Activated naive CD8-positive, alpha-beta T cell treated with anti-CD3 and anti-CD28 coated beads, Interleukin-2, amount 10 ng/mL, durations not matched to agents 7 days and 5 days (primary cell): ENCODE measurements around the gene APOBEC2. TPM values are rescaled to one million over a fixed set of nuclear protein-coding genes. Genes with fewer than 3 reads are reported as not detected.
A peak's percentile ranks its signal among the peaks of the same experiment; 100 is the strongest.

Source experiments
- ATAC-seq: fragments of 150-1000 bp; cut with Tn5 transposase; one replicate; pipeline ENCODE4 v1.10.0; 2021; ENCODE audit warnings: low read depth, moderate library complexity
- POLR2A ChIA-PET: fragments of 350-600 bp; sonication (Branson Sonifier 250); formaldehyde crosslinking; loops from one replicate; lab custom pipeline; 2021; ENCODE audit warnings: antibody characterized with exemption; lab: Charles Lee
- DNase-seq: peaks from one replicate; pipeline ENCODE4 v3.0.0; 2021
- H3K27ac Mint-ChIP-seq: one replicate; pipeline ENCODE4 v1.8.0; 2022; ENCODE audit warnings: mild to moderate bottlenecking, mixed read lengths
- H3K27me3 Mint-ChIP-seq: one replicate; pipeline ENCODE4 v1.8.0; 2022; ENCODE audit warnings: mild to moderate bottlenecking, moderate library complexity, mixed read lengths
- H3K36me3 Mint-ChIP-seq: one replicate; pipeline ENCODE4 v1.8.0; 2021; ENCODE audit warnings: mild to moderate bottlenecking, mixed read lengths
- H3K4me1 Mint-ChIP-seq: one replicate; pipeline ENCODE4 v1.8.0; 2021; ENCODE audit warnings: mixed read lengths
- H3K4me3 Mint-ChIP-seq: one replicate; pipeline ENCODE4 v1.8.0; 2022; ENCODE audit warnings: mild to moderate bottlenecking, moderate library complexity, mixed read lengths
- H3K9me3 Mint-ChIP-seq: one replicate; pipeline ENCODE4 v1.8.0; 2021; ENCODE audit warnings: mixed read lengths
- total RNA-seq, 2 experiments: library from RNA; stranded (reverse); gene quantifications; one replicate each; pipeline ENCODE4 v1.2.3, GENCODE V29; 2021

APOBEC2 gene
- total RNA-seq, 2 experiments from 2014 or later = not detected

DNA sequence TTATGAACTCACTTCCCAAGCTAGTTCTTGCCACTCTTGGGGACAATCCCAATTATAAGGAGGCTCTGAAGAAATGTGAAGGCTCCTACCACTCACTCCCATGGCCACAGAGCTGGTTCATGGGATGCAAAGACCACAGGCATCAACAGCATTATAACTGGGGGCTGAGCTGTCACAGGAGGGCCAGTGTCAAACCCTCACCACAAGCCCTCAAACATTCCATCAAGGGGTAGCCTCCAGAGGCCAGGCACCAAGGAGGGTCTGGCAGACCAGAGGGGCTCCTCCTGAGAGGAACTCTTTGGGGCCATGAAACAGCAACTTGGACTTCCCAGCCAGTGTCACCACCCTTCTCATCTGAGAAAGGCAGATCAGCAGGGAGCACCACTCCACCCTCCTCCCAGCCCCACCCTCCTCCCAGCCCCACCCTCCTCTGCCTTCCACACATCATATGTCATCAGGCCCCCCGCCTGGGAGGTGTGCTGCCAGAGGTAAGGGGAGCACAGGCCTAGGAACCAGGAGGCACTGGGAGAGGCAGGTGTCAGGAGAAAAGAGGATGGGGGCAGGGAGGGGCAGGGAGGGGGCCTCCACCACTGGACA, 12.0 kb upstream of the APOBEC2 start:
- Mint-ChIP-seq H3K4me1 (peaks cover 11% of the 10 kb centered on the region), H3K4me3 (no peak overlapping the region), H3K27me3 (no peaks in the 10 kb centered on the region), H3K9me3 (no peaks in the 10 kb centered on the region), H3K27ac (no peak overlapping the region), H3K36me3 (no peaks in the 10 kb centered on the region)
- ATAC-seq (no peak), DNase-seq (no peak)
- POLR2A ChIA-PET = no interaction called here

DNA sequence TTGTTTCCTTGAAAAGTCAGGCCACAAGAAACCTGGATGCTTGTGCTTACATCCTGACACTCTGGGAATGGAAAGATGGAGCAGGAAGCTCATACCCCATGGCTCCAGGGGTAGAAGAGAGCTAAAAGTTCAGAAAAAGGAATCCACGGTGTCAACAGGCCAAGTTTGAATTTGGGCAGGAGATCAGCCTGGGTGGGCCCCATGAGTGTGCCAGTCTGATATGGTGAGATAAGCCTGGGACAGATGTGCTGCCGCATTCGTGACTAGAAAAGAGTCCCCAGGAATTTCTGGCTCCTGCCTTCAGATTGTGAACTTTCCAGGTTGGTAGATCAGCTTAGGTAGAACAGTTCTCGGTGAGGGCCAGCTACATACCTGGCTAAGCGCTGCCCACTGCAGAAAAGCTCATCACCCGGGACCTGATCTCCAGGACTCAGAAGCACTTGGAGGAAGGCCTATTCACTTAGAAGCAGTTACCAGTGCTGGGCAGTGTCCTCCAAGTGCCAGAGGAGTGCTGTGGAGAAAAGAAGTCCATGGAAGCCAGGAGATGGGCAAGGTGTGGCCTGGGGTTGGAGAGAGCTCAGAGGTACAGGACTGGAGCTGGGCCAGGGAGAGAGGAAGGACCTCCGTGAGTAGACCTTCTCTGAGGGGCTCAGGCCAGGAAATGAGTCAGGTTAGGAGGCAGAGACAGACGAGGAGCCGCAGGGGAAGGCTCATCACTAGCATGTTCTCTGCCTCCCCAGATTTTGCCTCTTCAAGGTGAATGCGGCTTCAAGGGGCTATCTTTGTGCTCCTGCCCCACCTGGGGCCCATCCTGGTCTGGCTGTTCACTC, 10.6 kb upstream of the APOBEC2 start, which contains the start of gene TSPO2:
TSPO2 (plus strand) TSS at position 242 of the 830 bp plus-strand sequence; CDS start at position 761, 519 bp downstream.
- H3K9me3 Mint-ChIP-seq = no peaks in the 10 kb centered on the region
- peaks cover 8% of the 10 kb centered on the region for H3K4me1 Mint-ChIP-seq
- ATAC-seq = no peak
- POLR2A ChIA-PET = no interaction called here
- H3K36me3 Mint-ChIP-seq = no peaks in the 10 kb centered on the region
- no peaks in the 10 kb centered on the region for H3K27me3 Mint-ChIP-seq
- DNase-seq = no peak
- H3K27ac Mint-ChIP-seq = peak within 1 kb of the TSS; percentile 26
- H3K4me3 Mint-ChIP-seq = no peak within 1 kb of the TSS

DNA sequence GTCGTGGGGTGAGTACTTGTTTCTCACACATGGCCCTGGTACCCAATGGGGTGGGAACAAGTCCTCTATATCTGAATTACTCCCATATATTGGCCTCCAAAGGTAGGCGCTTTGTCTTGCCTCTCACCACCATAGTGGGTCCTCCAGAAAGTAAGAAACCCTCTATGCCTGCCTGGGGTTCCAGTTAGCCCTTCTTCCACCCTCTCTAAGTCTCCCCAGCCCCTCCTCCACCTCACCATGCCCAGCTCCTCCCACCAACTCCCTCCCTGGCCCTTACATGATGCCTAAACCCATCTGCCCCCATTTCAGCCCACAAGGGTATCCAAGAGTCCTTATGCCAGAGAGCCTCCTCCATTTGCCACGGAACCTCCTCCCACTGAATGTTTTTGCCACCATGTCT, 9.9 kb upstream of the APOBEC2 start:
- Mint-ChIP-seq H3K27me3 (no peaks in the 10 kb centered on the region), H3K9me3 (no peaks in the 10 kb centered on the region), H3K4me1 (peaks cover 8% of the 10 kb centered on the region), H3K36me3 (no peaks in the 10 kb centered on the region), H3K27ac (no peak overlapping the region), H3K4me3 (no peak overlapping the region)
- no peak for DNase-seq
- POLR2A ChIA-PET = no interaction called here
- no peak for ATAC-seq

DNA sequence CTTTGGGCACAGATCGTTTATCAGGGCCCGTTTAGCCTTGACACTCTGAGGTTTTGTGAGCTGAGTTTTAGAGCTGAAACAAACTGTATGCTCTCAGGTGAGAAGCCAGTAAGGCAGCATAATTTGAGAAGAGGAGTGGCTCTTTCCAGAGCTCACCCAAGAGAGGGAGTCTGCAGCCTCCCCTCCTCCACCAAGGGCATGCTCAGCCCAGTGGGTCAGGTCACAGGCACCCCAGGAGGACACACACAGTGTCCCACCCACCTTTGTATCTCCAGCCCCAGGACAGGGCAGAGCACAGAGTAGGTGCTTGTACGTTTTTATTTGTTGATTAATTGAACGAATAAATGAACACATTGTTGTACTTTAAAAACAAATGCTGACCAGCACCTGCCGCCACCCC, 7.3 kb upstream of the APOBEC2 start:
- ATAC-seq (no peak), DNase-seq (no peak)
- no peaks in the 10 kb centered on the region for H3K9me3 Mint-ChIP-seq
- POLR2A ChIA-PET = interaction anchor here (1.1 kb wide), 1 partner anchor 17 kb away, joined by 3 read pairs; no protein-coding TSS in a partner anchor
- no peaks in the 10 kb centered on the region for H3K27me3 Mint-ChIP-seq
- H3K36me3 Mint-ChIP-seq = no peaks in the 10 kb centered on the region
- no peak overlapping the region for H3K4me3 Mint-ChIP-seq
- no peak overlapping the region for H3K27ac Mint-ChIP-seq
- peaks cover 2% of the 10 kb centered on the region for H3K4me1 Mint-ChIP-seq

DNA sequence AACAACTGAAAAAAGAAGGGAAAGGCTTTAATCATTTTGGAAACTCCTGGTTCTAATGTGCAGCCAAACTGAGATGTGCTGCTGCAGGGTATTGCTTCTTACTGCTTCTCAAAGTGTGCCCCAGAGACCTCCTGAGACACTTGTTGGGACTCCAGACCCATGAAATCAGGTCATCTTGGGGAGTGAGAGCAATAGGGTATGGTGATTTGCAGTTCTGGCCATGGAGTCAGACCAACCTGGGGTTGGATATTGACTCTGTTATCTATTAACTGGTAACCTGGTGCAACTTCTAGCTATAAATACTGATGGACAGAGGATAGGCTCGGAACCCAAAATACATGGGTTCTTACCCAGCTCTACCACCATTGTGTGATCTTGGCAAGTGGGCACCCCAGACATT, 6.9 kb upstream of the APOBEC2 start:
- no peaks in the 10 kb centered on the region for H3K9me3 Mint-ChIP-seq
- H3K4me3 Mint-ChIP-seq = no peak overlapping the region
- no peaks in the 10 kb centered on the region for H3K36me3 Mint-ChIP-seq
- ATAC-seq = no peak
- no peak for DNase-seq
- POLR2A ChIA-PET = interaction anchor here (1.1 kb wide), 1 partner anchor 18 kb away, joined by 3 read pairs; no protein-coding TSS in a partner anchor
- no peaks in the 10 kb centered on the region for H3K4me1 Mint-ChIP-seq
- H3K27me3 Mint-ChIP-seq = no peaks in the 10 kb centered on the region
- H3K27ac Mint-ChIP-seq = no peak overlapping the region

DNA sequence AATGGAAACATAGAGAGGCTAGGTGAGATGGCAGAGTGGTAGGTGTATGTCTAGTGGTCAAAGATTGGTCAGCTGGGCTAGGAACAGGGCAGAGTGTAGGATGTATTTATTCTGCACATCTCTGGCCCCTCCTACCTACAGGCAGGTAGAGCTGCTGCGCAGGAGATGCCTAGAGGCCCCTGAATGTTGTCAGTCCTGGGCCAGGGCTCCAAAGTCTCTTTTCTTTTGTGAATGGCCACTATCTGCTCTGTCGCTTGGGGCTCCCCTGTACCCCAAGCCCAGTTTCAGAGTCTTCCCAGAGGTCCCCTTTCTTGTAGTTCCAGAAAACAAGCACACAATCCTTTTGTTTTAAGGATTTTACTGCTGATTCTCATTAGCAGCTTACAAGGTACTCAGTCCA, 5.7 kb upstream of the APOBEC2 start:
- peaks cover 7% of the 10 kb centered on the region for H3K36me3 Mint-ChIP-seq
- no peaks in the 10 kb centered on the region for H3K27me3 Mint-ChIP-seq
- ATAC-seq (no peak), DNase-seq (no peak)
- peaks cover 9% of the 10 kb centered on the region for H3K4me1 Mint-ChIP-seq
- H3K4me3 Mint-ChIP-seq = no peak overlapping the region
- POLR2A ChIA-PET = no interaction called here
- no peaks in the 10 kb centered on the region for H3K9me3 Mint-ChIP-seq
- no peak overlapping the region for H3K27ac Mint-ChIP-seq

DNA sequence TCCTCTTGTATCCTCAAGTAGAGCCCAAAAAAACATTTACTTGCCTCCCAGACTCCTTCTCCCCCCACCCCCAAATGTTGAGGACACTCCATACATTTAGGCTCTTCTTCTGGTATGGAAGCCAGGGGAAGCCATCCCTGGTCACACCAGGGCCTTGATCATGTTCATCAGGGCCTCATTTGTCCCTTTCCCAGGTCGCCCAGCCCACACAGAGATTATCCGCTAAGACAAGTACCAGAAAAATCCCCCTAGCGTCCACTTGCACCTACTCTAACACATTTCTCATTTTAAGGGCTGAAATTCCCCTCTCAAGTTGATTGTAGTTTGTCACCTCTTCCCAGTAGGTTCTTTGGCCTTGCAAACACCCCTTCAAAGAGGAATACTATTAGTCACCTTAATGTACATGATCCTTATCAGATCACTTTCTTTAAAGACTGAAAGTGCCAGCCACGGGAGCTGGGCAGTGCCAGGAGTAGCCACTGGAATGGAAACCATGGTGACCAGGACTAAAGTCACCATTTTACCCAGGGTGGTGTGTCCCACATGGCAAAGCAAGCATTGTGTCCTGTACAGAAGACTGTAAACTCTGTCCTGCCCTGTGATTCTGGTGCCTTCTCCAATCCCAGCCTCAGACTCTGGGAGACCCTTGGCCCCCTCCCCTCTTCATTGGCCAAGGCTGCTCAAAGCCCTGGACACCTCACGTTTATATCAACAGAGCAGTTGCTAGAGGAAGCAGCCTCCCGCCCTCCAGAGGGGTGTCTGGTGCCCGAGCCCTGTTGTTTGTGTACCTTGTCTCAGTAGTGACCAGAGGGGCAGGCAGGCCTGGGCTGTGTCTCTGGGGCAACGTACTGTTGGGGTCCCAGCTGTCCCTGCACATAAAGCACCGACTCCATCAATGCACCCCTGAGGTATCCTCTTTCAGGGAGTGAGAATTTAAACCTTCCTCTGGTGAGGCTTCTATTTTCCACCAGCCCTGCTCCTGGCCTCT, 5.0 kb upstream of the APOBEC2 start:
- Mint-ChIP-seq H3K27ac (peak overlapping the region; percentile 9), H3K27me3 (no peaks in the 10 kb centered on the region), H3K36me3 (peaks cover 9% of the 10 kb centered on the region), H3K4me1 (peaks cover 13% of the 10 kb centered on the region), H3K9me3 (no peaks in the 10 kb centered on the region), H3K4me3 (no peak overlapping the region)
- POLR2A ChIA-PET = no interaction called here
- ATAC-seq (no peak), DNase-seq (no peak)

DNA sequence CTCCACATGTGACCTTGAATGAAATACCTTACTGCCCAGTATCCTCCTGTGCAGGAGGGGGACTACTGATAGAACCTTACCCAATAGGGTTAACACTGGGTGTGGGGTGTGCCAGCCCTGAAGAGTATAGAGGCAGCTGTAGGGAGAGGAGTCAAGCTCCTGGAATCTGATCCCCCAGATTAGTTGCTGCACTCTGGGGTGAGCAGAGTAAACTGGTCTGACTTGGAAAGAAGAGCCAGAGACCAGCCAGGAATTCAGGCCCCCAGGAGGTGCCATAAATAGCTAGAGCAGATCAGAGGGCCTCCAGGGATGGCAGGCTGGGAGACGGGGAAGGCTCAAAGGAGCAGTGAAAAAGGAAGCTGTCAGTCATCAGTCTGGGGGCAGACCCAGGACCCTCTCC, 3.5 kb upstream of the APOBEC2 start:
- Mint-ChIP-seq H3K36me3 (peaks cover 9% of the 10 kb centered on the region), H3K4me1 (peaks cover 13% of the 10 kb centered on the region), H3K27ac (no peak overlapping the region), H3K4me3 (no peak overlapping the region), H3K9me3 (no peaks in the 10 kb centered on the region), H3K27me3 (no peaks in the 10 kb centered on the region)
- DNase-seq (no peak), ATAC-seq (no peak)
- POLR2A ChIA-PET = no interaction called here

DNA sequence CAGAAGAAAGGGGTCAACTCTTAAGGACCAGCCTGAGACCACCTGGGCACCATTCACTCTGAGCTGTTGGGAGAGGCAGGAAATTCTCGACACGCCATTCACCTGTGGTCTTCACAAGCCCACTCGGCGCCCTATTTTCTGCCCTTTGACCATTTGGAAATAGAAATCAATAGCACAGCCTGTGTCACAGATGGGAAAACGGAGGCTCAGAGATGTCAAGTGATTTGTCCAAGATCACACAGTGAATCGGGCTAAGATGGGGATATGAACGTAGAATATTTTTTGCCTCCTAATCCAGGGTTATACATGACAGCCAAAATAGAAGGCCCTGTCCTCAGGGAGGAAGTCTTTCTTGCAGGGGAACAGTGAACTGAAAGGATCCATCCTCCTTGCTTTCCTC, 3.0 kb upstream of the APOBEC2 start:
- ATAC-seq = no peak
- no peaks in the 10 kb centered on the region for H3K27me3 Mint-ChIP-seq
- H3K27ac Mint-ChIP-seq = no peak overlapping the region
- no peak for DNase-seq
- peaks cover 9% of the 10 kb centered on the region for H3K36me3 Mint-ChIP-seq
- POLR2A ChIA-PET = no interaction called here
- H3K9me3 Mint-ChIP-seq = no peaks in the 10 kb centered on the region
- no peak overlapping the region for H3K4me3 Mint-ChIP-seq
- peaks cover 14% of the 10 kb centered on the region for H3K4me1 Mint-ChIP-seq

DNA sequence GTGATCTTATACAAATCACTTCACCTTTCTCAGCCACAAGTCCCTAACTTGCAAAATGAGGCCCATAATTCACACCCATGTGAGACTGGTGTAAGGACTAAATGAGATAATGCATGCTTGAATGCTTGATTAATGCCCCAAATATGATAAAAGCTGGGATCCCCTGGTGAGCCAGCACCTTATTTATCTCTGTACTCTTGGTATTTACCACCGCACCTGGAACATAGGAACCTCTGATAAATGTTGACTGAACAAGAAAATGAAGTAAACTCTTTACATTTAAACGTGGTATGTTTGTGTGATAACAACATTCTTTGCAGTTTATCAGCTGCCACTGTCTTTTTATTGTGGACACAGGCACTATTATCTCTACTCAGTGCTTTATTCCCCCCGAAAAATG, 2.5 kb upstream of the APOBEC2 start:
- Mint-ChIP-seq H3K27me3 (no peaks in the 10 kb centered on the region), H3K36me3 (peaks cover 9% of the 10 kb centered on the region), H3K4me3 (no peak overlapping the region), H3K9me3 (no peaks in the 10 kb centered on the region), H3K4me1 (peaks cover 16% of the 10 kb centered on the region), H3K27ac (peak overlapping the region; percentile 31)
- POLR2A ChIA-PET = no interaction called here
- ATAC-seq = no peak
- DNase-seq = no peak

DNA sequence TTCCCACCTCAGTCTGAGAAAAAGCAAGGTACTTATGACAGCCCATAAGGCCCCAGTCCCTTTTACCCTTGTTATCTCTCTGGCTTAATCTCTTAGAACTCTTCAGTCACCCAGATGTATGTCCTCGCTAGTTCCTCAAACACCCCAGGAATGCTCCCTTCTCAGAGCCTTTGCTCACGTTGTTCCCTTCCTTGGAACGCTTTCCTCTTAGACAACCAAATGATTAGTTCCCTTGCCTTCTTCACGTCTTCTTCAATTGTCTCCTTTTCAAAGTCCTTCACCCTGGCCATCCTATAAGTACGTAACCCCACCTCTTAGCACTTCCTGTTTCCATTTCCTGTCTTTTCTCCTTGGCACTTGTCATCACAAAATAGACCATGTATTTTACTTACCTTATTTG, 1.1 kb upstream of the APOBEC2 start:
- Mint-ChIP-seq H3K36me3 (peaks cover 9% of the 10 kb centered on the region), H3K27ac (peak overlapping the region; percentile 84), H3K27me3 (no peaks in the 10 kb centered on the region), H3K4me3 (peak overlapping the region; percentile 6), H3K4me1 (peaks cover 16% of the 10 kb centered on the region), H3K9me3 (no peaks in the 10 kb centered on the region)
- ATAC-seq (peak; percentile 82), DNase-seq (no peak)
- POLR2A ChIA-PET = interaction anchor here (0.6 to 1.2 kb wide), 2 partner anchors 21 to 23 kb away, joined by 3 read pairs; partner anchors contain the start of gene NFYA

DNA sequence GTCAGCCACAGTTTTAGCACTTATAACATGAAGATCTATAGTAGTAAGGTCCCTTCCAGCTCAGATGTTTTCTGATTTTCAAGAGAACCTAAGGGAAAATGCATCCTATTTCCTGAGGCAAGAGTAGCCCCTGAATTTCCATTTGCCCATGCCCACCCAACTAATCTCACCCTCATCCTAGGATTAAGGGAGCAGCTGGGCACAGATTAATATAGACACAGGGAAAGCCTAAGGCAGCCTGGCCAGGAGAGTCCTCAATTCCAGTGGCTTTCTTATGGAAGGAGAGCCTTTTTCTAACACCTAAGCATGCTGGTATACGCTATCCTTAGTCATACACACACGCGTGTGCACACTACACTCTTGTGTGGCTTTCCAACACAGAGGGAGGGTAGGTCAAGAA, 1.5 kb downstream of the APOBEC2 start:
- no peaks in the 10 kb centered on the region for H3K9me3 Mint-ChIP-seq
- H3K36me3 Mint-ChIP-seq = peaks cover 11% of the 10 kb centered on the region
- DNase-seq = no peak
- POLR2A ChIA-PET = interaction anchor here (1.1 to 1.5 kb wide), 2 partner anchors 26 to 128 kb away, joined by 3 to 5 read pairs; no protein-coding TSS in a partner anchor
- H3K27ac Mint-ChIP-seq = no peak overlapping the region
- ATAC-seq = no peak
- H3K27me3 Mint-ChIP-seq = no peaks in the 10 kb centered on the region
- H3K4me3 Mint-ChIP-seq = no peak overlapping the region
- H3K4me1 Mint-ChIP-seq = peaks cover 17% of the 10 kb centered on the region

DNA sequence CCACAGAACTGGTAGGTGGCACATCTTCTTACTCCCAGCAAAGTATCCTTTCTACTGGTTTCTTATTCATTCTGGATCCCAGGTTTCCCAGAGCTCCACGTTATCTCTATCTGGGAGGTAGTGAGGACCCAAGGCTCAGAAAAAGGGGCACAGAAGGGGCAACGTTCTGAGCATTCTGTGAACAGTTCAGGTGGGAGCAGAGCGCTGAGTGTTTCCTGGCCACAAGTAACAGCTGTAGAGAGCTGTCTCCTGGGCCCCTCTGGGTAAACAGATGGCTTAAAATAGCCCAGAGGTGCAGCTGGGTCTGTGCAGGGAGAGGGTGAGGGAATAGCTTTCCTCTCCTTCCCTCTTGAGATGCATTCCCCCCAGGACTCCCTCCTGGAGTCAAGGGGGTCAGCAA, 2.1 kb downstream of the APOBEC2 start:
- DNase-seq = no peak
- Mint-ChIP-seq H3K27ac (no peak overlapping the region), H3K4me3 (no peak overlapping the region), H3K27me3 (no peaks in the 10 kb centered on the region), H3K4me1 (peaks cover 19% of the 10 kb centered on the region), H3K9me3 (no peaks in the 10 kb centered on the region), H3K36me3 (peaks cover 14% of the 10 kb centered on the region)
- POLR2A ChIA-PET = interaction anchor here (0.6 to 0.8 kb wide), 2 partner anchors 16 to 28 kb away, joined by 3 read pairs; no protein-coding TSS in a partner anchor
- ATAC-seq = no peak
